GM12864 (cell line): ENCODE data around the gene CMTM3.
A peak's percentile ranks its signal among the peaks of the same experiment; 100 is the strongest.

Experiments used
- DNase-seq: peaks from one replicate; pipeline ENCODE4 v3.0.0-alpha.2; 2011; ENCODE audit warnings: low read depth
- H3K4me3 ChIP-seq: 2 replicates; pipeline ENCODE4 v1.5.1; 2011; ENCODE audit warnings: mild to moderate bottlenecking, low read depth, low read length, control low read depth
- TF ChIP-seq, protein P1 (sequence below): IDR thresholded peaks from 2 replicates; pipeline ENCODE4 v1.5.1; 2011; ENCODE audit warnings: low read depth, mild to moderate bottlenecking, moderate library complexity, low read length, control low read depth, inconsistent platforms; ENCODE audit errors: missing control alignments

CMTM3 gene

DNA sequence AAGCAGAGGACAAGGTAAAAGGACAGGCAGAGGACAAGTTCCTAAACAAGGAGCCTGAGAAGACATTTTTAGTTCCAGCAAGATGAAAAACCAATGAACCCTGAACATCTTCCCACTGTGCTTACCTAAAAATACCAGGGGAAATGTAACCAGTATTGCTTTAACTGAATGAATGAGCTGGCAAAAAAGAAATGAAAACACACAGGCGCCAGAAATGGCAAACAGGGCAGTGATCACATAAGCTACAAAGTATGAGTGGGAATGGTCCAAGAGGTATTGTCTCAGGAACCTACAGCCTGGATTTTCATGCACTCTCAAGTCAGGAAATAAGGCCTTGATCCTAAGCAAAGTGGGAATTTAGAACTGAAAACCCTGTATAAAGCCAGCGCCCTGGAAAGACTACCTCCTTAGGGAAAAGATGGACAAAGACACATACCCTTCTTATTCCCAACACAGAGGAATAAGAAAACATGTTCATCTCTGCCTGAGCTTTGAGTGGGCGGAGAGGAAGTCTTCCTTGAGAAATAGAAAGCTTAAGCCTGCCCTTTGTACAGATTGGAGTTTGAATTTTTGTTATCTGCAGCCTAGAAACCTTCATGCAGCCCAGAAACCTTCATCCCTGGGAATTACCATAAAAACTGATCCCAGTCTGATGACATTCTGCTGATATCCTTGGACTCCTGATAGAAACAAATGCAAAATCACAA, 23.1 kb upstream of the CMTM3 start:
- no peak for DNase-seq
- TF ChIP-seq, protein P1, sequence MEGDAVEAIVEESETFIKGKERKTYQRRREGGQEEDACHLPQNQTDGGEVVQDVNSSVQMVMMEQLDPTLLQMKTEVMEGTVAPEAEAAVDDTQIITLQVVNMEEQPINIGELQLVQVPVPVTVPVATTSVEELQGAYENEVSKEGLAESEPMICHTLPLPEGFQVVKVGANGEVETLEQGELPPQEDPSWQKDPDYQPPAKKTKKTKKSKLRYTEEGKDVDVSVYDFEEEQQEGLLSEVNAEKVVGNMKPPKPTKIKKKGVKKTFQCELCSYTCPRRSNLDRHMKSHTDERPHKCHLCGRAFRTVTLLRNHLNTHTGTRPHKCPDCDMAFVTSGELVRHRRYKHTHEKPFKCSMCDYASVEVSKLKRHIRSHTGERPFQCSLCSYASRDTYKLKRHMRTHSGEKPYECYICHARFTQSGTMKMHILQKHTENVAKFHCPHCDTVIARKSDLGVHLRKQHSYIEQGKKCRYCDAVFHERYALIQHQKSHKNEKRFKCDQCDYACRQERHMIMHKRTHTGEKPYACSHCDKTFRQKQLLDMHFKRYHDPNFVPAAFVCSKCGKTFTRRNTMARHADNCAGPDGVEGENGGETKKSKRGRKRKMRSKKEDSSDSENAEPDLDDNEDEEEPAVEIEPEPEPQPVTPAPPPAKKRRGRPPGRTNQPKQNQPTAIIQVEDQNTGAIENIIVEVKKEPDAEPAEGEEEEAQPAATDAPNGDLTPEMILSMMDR: no peak
- no peak overlapping the region for H3K4me3 ChIP-seq

DNA sequence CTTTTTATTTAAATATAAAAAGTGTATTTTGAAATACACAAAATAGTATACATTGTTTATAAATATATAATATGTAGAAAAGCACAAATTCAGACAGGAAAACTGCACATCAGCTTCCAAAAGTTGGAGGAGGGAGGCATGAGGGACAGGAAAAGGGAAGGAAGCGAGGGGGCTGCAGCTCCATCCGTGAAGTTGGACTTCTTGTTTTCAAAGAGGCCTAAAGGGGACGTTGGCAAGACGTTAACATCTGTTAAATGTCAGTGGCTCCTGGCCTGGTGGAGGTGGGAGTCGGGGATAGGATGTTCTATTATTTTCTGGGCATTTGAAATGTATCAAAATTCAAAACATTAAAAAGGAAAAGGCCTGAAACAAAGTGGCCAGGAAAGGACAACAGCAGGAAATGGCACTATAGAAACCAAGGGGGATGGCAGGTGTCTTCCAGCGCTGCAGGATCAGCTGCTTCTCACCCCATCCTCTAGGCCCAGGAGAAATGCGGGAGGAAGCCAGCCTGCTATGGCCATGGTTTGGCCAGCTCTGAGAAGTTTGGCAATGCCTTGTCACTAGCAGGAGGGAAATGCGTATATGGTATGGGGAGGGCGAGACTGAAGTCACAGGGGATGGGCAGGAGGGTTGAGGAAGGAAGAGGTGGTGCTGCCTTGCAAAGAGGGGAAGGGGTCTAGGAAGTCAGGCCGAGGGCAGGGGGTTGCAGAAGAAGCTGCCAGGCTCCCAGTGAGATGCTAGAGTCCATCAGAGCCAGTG, 18.8 kb upstream of the CMTM3 start:
- DNase-seq: no peak
- TF ChIP-seq, protein P1: no peak
- H3K4me3 ChIP-seq: no peak overlapping the region

DNA sequence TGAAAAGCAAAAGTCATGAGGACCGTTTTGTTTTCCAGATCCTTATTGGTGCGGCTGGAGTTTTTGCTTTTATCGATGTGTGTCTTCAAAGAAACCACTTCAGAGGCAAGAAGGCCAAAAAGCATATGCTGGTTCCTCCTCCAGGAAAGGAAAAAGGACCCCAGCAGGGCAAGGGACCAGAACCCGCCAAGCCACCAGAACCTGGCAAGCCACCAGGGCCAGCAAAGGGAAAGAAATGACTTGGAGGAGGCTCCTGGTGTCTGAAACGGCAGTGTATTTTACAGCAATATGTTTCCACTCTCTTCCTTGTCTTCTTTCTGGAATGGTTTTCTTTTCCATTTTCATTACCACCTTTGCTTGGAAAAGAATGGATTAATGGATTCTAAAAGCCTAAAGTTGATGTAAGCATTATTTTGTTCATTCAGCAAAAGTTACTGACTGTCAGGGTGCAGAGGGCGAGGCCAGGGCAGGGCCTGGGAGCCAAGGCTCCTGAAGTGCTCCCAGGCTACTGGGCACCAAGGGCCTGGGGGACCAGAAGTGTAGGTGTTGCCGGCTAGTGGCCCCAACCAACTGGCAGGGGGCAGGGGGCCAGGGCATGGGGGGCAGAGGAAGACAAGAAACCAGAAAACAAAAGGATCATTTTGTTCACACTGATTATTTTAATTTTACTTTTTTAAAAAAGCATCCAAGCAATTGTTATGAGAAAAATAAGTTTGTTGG, 16.5 kb upstream of the CMTM3 start:
- TF ChIP-seq, protein P1: no peak
- DNase-seq: no peak
- H3K4me3 ChIP-seq: no peak overlapping the region

DNA sequence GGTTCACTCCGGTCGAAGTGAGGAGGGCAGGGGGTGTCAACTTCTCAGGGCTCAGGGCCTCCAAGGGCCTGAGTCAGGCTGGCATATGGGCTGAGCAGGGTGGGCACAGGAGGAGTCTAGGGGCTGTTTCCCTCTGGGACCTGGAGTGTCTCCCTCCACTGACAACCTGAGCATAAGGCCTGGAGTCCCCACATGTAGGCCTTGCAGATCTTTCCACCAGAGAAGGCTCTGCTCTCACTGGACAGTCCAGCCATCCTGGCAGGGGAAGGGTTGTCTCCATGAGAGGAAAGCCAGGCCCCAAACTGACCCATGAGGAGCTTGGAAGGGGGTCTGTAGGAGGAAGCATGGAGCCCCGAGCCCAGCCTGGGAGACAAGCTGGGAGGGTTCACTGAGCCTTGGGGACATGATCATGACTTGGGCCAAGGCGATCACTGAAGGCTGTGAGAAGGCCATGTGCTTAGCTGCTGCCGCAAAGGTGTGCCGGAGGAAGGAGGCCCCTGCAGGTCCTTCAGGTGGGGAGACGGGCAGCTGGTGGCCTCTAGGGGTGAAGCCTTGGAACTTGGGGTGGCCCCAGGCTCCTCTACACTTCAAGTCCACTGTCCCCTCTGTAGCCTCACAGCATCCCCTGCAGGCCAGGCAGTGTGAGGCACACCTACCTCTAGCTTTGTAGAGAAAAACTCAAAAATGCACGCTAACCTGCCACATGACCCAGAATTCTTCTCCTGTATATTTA, 15.4 kb upstream of the CMTM3 start:
- DNase-seq: no peak
- no peak overlapping the region for H3K4me3 ChIP-seq
- TF ChIP-seq, protein P1: peak; percentile 93

DNA sequence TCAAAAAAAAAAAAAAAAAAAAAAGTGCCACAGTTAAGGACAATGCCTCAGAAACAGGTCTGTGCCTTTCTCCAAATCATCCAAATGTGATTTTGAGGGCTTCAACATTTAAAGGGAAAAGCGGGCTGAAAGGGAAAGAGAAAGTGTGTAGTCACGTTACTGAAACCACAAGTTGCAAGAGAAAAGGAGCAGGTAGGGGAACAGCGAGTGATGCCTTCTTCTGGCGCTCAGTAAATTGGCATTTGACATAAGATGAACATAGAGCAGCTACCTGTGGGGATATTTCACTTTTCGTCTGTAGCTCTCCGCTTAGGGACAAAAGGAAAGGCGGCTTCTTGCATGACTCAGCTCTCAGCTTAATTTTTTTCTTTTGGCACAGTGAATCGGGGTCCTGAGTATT, 14.2 kb upstream of the CMTM3 start:
- TF ChIP-seq, protein P1: no peak
- no peak for DNase-seq
- peak overlapping the region; percentile 39 for H3K4me3 ChIP-seq

DNA sequence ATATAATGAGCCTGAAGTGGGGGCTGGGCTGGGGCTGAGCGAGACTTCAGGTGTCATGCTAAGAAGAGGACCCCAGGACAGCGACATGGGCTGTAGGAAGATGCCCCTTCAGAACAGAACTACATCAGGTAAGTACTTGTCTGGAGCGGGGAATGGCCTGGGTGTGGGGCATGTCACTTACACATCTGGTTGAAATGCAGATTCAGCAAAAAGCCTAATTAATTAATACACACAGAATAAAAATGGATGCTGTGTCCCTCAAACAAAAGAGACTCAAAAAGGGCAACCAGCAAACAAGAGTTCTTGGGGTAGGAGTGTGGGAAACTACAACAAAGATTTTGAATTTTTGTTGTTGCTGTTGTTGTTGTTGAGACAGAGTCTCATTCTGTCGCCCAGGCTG, 13.5 kb upstream of the CMTM3 start:
- DNase-seq: no peak
- TF ChIP-seq, protein P1: no peak
- no peak overlapping the region for H3K4me3 ChIP-seq
